HL-60 (cell line): ENCODE results near the gene FARS2.

Source experiments
- DNase-seq, 2 experiments: peaks; one replicate each; pipeline ENCODE4 v3.0.0-alpha.2; 2010 to 2020; ENCODE audit warnings: low read depth in 1 of 2, low spot score in 1 of 2
- H3K27ac ChIP-seq: fragments of 250-450 bp; sonication (Bioruptor Pico); replicated peaks from 2 replicates; pipeline ENCODE4 v1.5.1; 2020; ENCODE audit warnings: mild to moderate bottlenecking, moderate library complexity
- H3K27me3 ChIP-seq: fragments of 250-450 bp; sonication (Bioruptor Pico); 2 replicates; pipeline ENCODE4 v1.5.1; 2021; ENCODE audit warnings: mild to moderate bottlenecking, moderate library complexity; ENCODE audit not compliant: insufficient read depth, poor library complexity, severe bottlenecking
- H3K4me3 ChIP-seq: replicated peaks from 2 replicates; pipeline ENCODE4 v1.5.1; 2011; ENCODE audit warnings: mild to moderate bottlenecking, control low read depth, low read length; ENCODE audit not compliant: insufficient read depth
- CTCF ChIP-seq: IDR thresholded peaks from one replicate; pipeline ENCODE4 v1.5.1; 2011; ENCODE audit warnings: low read length, control low read depth, inconsistent platforms; ENCODE audit not compliant: insufficient read depth
- GABPA ChIP-seq: IDR thresholded peaks from 2 replicates; pipeline ENCODE4 v1.6.1; 2012; ENCODE audit warnings: low read depth
- POLR2AphosphoS5 ChIP-seq: IDR thresholded peaks from 2 replicates; pipeline ENCODE4 v1.6.1; 2012; ENCODE audit warnings: low read depth
- SPI1 ChIP-seq: IDR thresholded peaks from 2 replicates; pipeline ENCODE4 v1.6.1; 2012; ENCODE audit warnings: low read depth, mild to moderate bottlenecking, borderline replicate concordance
- TF ChIP-seq, protein P1 (sequence below): IDR thresholded peaks from 2 replicates; pipeline ENCODE4 v1.6.1; 2012; ENCODE audit warnings: low read depth; ENCODE audit not compliant: insufficient replicate concordance

Gene FARS2

GRCh38 chr6:5729080-5729434 lies 467.7 kb downstream of the FARS2 start:
- no peaks in the 10 kb centered on the region for H3K27me3 ChIP-seq
- TF ChIP-seq, protein P1, sequence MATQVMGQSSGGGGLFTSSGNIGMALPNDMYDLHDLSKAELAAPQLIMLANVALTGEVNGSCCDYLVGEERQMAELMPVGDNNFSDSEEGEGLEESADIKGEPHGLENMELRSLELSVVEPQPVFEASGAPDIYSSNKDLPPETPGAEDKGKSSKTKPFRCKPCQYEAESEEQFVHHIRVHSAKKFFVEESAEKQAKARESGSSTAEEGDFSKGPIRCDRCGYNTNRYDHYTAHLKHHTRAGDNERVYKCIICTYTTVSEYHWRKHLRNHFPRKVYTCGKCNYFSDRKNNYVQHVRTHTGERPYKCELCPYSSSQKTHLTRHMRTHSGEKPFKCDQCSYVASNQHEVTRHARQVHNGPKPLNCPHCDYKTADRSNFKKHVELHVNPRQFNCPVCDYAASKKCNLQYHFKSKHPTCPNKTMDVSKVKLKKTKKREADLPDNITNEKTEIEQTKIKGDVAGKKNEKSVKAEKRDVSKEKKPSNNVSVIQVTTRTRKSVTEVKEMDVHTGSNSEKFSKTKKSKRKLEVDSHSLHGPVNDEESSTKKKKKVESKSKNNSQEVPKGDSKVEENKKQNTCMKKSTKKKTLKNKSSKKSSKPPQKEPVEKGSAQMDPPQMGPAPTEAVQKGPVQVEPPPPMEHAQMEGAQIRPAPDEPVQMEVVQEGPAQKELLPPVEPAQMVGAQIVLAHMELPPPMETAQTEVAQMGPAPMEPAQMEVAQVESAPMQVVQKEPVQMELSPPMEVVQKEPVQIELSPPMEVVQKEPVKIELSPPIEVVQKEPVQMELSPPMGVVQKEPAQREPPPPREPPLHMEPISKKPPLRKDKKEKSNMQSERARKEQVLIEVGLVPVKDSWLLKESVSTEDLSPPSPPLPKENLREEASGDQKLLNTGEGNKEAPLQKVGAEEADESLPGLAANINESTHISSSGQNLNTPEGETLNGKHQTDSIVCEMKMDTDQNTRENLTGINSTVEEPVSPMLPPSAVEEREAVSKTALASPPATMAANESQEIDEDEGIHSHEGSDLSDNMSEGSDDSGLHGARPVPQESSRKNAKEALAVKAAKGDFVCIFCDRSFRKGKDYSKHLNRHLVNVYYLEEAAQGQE = no peak
- TF ChIP-seq POLR2AphosphoS5 (no peak), CTCF (no peak), GABPA (no peak), SPI1 (no peak)
- H3K27ac ChIP-seq = no peak overlapping the region
- no peak for DNase-seq
- no peak overlapping the region for H3K4me3 ChIP-seq

DNA sequence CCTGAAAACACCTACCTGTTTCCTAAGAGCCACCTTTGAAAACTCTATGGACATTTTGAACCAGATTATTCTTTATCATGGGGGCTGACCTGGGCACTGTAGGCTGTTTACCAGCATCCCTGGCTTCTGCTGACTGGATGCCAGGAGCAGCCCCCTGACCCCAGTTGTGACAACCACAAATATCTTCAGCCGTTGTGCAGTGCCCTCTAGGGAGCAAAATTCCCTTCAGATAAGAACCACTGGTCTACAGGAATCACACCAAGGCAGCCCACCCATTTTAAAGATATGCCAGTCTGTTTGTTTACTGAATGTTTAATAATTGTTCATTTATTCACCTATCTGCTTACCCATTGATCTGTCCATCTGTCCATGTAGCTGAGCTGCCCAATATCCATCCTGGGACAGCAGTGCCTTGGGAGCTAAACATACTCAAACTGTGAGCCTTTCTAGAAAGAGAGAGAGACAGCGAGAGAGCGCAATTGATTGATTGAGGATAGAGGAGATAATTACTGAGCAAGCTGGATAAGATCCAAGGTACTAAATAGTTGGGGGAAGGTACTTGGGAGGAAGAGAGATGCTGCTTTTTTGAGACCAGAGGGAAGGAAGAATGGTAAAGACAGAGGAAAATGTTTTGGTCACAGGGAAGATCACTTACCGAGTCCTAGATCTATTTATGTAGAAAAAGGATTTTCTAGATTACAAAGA lies 468.7 kb downstream of the FARS2 start:
- Histone ChIP-seq H3K27ac (no peak overlapping the region), H3K4me3 (no peak overlapping the region), H3K27me3 (no peaks in the 10 kb centered on the region)
- TF ChIP-seq, protein P1 = no peak
- DNase-seq = no peak

- no peak overlapping the region for H3K27ac ChIP-seq
- DNase-seq = no peak
- TF ChIP-seq GABPA (no peak), SPI1 (no peak), CTCF (no peak), POLR2AphosphoS5 (no peak)
- TF ChIP-seq, protein P1 = no peak
These were observed 469.4 kb downstream of the FARS2 start for GRCh38 chr6:5730585-5731263.

More at GRCh38 chr6:5730585-5731263, 469.4 kb downstream of the FARS2 start:
- Histone ChIP-seq H3K4me3 (no peak overlapping the region), H3K27me3 (no peaks in the 10 kb centered on the region)
